ENCODE measurements around the gene TBKBP1. TPM values are rescaled to one million over a fixed set of nuclear protein-coding genes. Genes with fewer than 3 reads are reported as not detected.
A peak's percentile ranks its signal among the peaks of the same experiment; 100 is the strongest.

Gene TBKBP1
- total RNA-seq, 1 experiment from 2014 or later, result 3.3 TPM

GRCh38 chr17:47717261-47717697, 23.3 kb downstream of the TBKBP1 start:
- Histone ChIP-seq H3K4me3 (no peak overlapping the region), H3K9me3 (ENCODE audit: insufficient read depth, low read depth) (no peaks in the 10 kb centered on the region), H4K20me1 (ENCODE audit: insufficient read depth) (no peaks in the 10 kb centered on the region), H3K27me3 (ENCODE audit: insufficient read depth, low read depth) (peaks cover 30% of the 10 kb centered on the region), H3K36me3 (ENCODE audit: low read depth) (no peaks in the 10 kb centered on the region), H3K9me2 (ENCODE audit: insufficient read depth) (no peaks in the 10 kb centered on the region), H3F3A (ENCODE audit: insufficient read depth, low read depth) (peaks cover 17% of the 10 kb centered on the region), H2AFZ (no peak overlapping the region), H3K27ac (no peak overlapping the region), H3K4me1 (replicated peaks; ENCODE audit: insufficient read depth) (peaks cover 45% of the 10 kb centered on the region), H3K79me2 (ENCODE audit: low read depth) (no peaks in the 10 kb centered on the region), H3K4me2 (no peak overlapping the region)
- CTCF ChIA-PET, result no interaction called here
- intact Hi-C loops (cut with micrococcal nuclease; ENCODE audit: unreplicated experiment), result no loop called here
- DNase-seq, result no peak
- POLR2A ChIA-PET (ENCODE audit: unreplicated experiment), result no interaction called here
- TF ChIP-seq CTCF (conservative IDR thresholded peaks at IDR 0.05) (peak; percentile 49; the same call in 1 of the 2 replicates), EZH2 (IDR thresholded peaks at IDR 0.05; ENCODE audit: low read depth) (no peak)
- no TSS peak for BruUV-seq (replicated peaks)

- H3K27me3 ChIP-seq (ENCODE audit: insufficient read depth, low read depth), result peaks cover 21% of the 10 kb centered on the region
- H3K36me3 ChIP-seq (ENCODE audit: low read depth), result no peaks in the 10 kb centered on the region
- intact Hi-C loops (cut with micrococcal nuclease; ENCODE audit: unreplicated experiment), result no loop called here
These were observed 24.1 kb downstream of the TBKBP1 start for GRCh38 chr17:47717979-47718621.

More at GRCh38 chr17:47717979-47718621, 24.1 kb downstream of the TBKBP1 start:
- H4K20me1 ChIP-seq (ENCODE audit: insufficient read depth), result no peaks in the 10 kb centered on the region
- ChIA-PET CTCF (interaction anchor here (0.6 kb wide), 2 partner anchors 15 to 280 kb away, joined by 3 read pairs; partner anchors contain the start of gene TBX21), POLR2A (ENCODE audit: unreplicated experiment) (interaction anchor here (0.7 kb wide), 1 partner anchor 633 kb away, joined by 3 read pairs; no protein-coding TSS in a partner anchor)
- BruUV-seq (replicated peaks), result no TSS peak
- H3F3A ChIP-seq (ENCODE audit: insufficient read depth, low read depth), result peaks cover 17% of the 10 kb centered on the region
- no peaks in the 10 kb centered on the region for H3K9me3 ChIP-seq (ENCODE audit: insufficient read depth, low read depth)
- no peak overlapping the region for H3K4me3 ChIP-seq
- H3K9me2 ChIP-seq (ENCODE audit: insufficient read depth), result no peaks in the 10 kb centered on the region
- no peak overlapping the region for H2AFZ ChIP-seq
- peak overlapping the region; percentile 70; the same call in 1 of the 2 replicates for H3K4me2 ChIP-seq
- peaks cover 45% of the 10 kb centered on the region for H3K4me1 ChIP-seq (replicated peaks; ENCODE audit: insufficient read depth)
- no peaks in the 10 kb centered on the region for H3K79me2 ChIP-seq (ENCODE audit: low read depth)
- no peak for DNase-seq
- no peak overlapping the region for H3K27ac ChIP-seq
- TF ChIP-seq CTCF (conservative IDR thresholded peaks at IDR 0.05) (no peak), EZH2 (IDR thresholded peaks at IDR 0.05; ENCODE audit: low read depth) (no peak)

All from PC-9 (cell line).